ENCODE data around the gene HPS1. TPM values are rescaled to one million over a fixed set of nuclear protein-coding genes. Genes with fewer than 3 reads are reported as not detected.
A peak's percentile ranks its signal among the peaks of the same experiment; 100 is the strongest.

HPS1 gene
- total RNA-seq (2021; fragmentation: NEBNext Ultra II Directional; extraction: Animal tissue kit (Norgen Biotek cat#: 25700)) (38.7 and 44.0 TPM in 2 replicates), polyA plus RNA-seq (2011; rRNA removed) (61.7 and 67.5 TPM in 2 replicates), polyA minus RNA-seq (2011; rRNA and poly(A)+ RNA removed) (39.4 and 49.7 TPM in 2 replicates)
- polyA plus RNA-seq (2011; cell fraction: cytosol; rRNA removed): 51.9 TPM
- 151 TPM for polyA plus RNA-seq (2011; cell fraction: nucleus; rRNA removed)
- 44.2 to 60.2 TPM (median 54.2 TPM) in 4 replicates for polyA plus RNA-seq (2012, experiment 1 of 2)
- 44.6 TPM for polyA plus RNA-seq (2012, experiment 2 of 2)
- polyA plus RNA-seq (2013, experiment 1 of 2): 32.9 TPM
- 32.5 TPM for polyA plus RNA-seq (2013, experiment 2 of 2)
- 24.3 TPM for polyA minus RNA-seq (2011; cell fraction: cytosol; rRNA and poly(A)+ RNA removed)
- 60.9 TPM for polyA minus RNA-seq (2011; cell fraction: nucleus; rRNA and poly(A)+ RNA removed)
- long read RNA-seq, experiment 1, transcript HPS1-207 (4 exons, 922 nt): major isoform, 5 of 37 reads
- long read RNA-seq, experiment 1, partial matches to known transcripts: 16 of 37 reads
- long read RNA-seq, experiment 1, other reads (novel, unspliced or antisense): 16 of 37 reads
- long read RNA-seq, experiment 2, transcript HPS1-207 (4 exons, 922 nt): major isoform, 27 of 64 reads
- long read RNA-seq, experiment 2, partial matches to known transcripts: 8 of 64 reads
- long read RNA-seq, experiment 2, other reads (novel, unspliced or antisense): 25 of 64 reads

GRCh38 chr10:98446661-98447221 is at the start of gene HPS1:
Gene HPS1 (minus strand): TSS chr10:98446935. CDS start chr10:98443240, 3,695 bp downstream.
- H3K18ac ChIP-seq (ENCODE audit: extremely low read depth, low read length): peak within 1 kb of the TSS; percentile 55
- H3K79me2 ChIP-seq (ENCODE audit: control insufficient read depth in 1 of 2, insufficient read depth in 2 of 2, low read length in 2 of 2): peaks cover 0 to 8% of the 10 kb centered on the region in 2 experiments; a peak in 1 of 4 replicates
- H2BK15ac ChIP-seq (ENCODE audit: low read length): peak within 1 kb of the TSS; percentile 29
- peak within 1 kb of the TSS; percentile 48 for H3K4ac ChIP-seq (replicated peaks; ENCODE audit: insufficient read length, low read depth, low read length)
- 3% methylated on average over 39 of the region's 47 CpGs; no CpG with 5 or more reads in 1 of the 2 experiments for WGBS, 2 experiments (ENCODE audit: extremely low coverage in 1 of 2, insufficient coverage in 1 of 2, insufficient read length in 1 of 2, insufficient replicate concordance in 2 of 2, low coverage in 1 of 2, low lambda C conversion rate in 2 of 2, missing lambda C conversion rate in 1 of 2)
- peak within 1 kb of the TSS; percentile 21 for H4K5ac ChIP-seq (ENCODE audit: insufficient read length, low read depth, low read length)
- peak within 1 kb of the TSS; percentile 36 for H3K56ac ChIP-seq (replicated peaks; ENCODE audit: insufficient read length, low read depth, low read length)
- H3K23me2 ChIP-seq (ENCODE audit: low read depth, low read length): no peaks in the 10 kb centered on the region; the same call in 1 of the 2 replicates
- no peak within 1 kb of the TSS for H2BK120ac ChIP-seq (replicated peaks; ENCODE audit: low read depth, low read length)
- peak within 1 kb of the TSS; percentile 91; the same call in 1 of the 2 replicates for H4K8ac ChIP-seq (ENCODE audit: extremely low read depth, insufficient read depth, low read length)
- H3K4me3 ChIP-seq (ENCODE audit: extremely low read depth in 1 of 4, insufficient read depth in 2 of 4, low read depth in 3 of 4, low read length in 4 of 4): peak within 1 kb of the TSS; percentile 70 to 93 (median 76)
- peaks cover 0 to 3% of the 10 kb centered on the region in 2 experiments for H4K20me1 ChIP-seq (replicated peaks in 1 of 2; ENCODE audit: control insufficient read depth in 1 of 2, insufficient read depth in 2 of 2, low read length in 2 of 2)
- H4K91ac ChIP-seq (replicated peaks; ENCODE audit: insufficient read length, low read length): peak within 1 kb of the TSS; percentile 52
- no peak within 1 kb of the TSS for H3K23ac ChIP-seq (ENCODE audit: insufficient read length)
- no peaks in the 10 kb centered on the region; the same call in 1 of the 2 replicates for H3K79me1 ChIP-seq (ENCODE audit: low read depth, low read length)
- H3K9me3 ChIP-seq (ENCODE audit: insufficient read depth in 2 of 2, low read depth in 1 of 2, low read length in 1 of 2): no peaks in the 10 kb centered on the region
- ChIA-PET CTCF (ENCODE audit: partially characterized antibody) (interaction anchor here (0.6 kb wide), 1 partner anchor 1408 kb away, joined by 3 read pairs; no protein-coding TSS in a partner anchor), POLR2A (ENCODE audit: partially characterized antibody) (interaction anchor here (0.7 to 2.9 kb wide), 7 partner anchors 8 to 34 kb away, joined by 3 to 11 read pairs (median 4); partner anchors contain the start of gene PYROXD2)
- no peak within 1 kb of the TSS; the same call in 1 of the 2 replicates for H2BK12ac ChIP-seq (ENCODE audit: low read depth, low read length)
- FAIRE-seq (no peak), DNase-seq (ENCODE audit: low read depth in 1 of 2, low spot score in 2 of 2) (peak in 1 of 2 experiments; percentile 86)
- H3K36me3 ChIP-seq (ENCODE audit: control insufficient read depth in 2 of 4, insufficient read depth in 4 of 4, low read length in 3 of 4): peaks cover 10 to 30% (median 23%) of the 10 kb centered on the region in 4 experiments
- H3K4me1 ChIP-seq (replicated peaks in 1 of 4; ENCODE audit: control insufficient read depth in 3 of 4, insufficient read depth in 4 of 4, low read length in 3 of 4): peaks cover 0 to 4% (median 3%) of the 10 kb centered on the region in 4 experiments; a peak in 5 of 7 replicates
- H2BK5ac ChIP-seq (ENCODE audit: low read depth, low read length): no peak within 1 kb of the TSS; the same call in 1 of the 2 replicates
- H2AFZ ChIP-seq (ENCODE audit: low read length): peak within 1 kb of the TSS; percentile 97
- no peak within 1 kb of the TSS for H2BK20ac ChIP-seq (ENCODE audit: low read length)
- H2AK5ac ChIP-seq (ENCODE audit: low read depth, low read length): no peak within 1 kb of the TSS
- H3K14ac ChIP-seq (ENCODE audit: insufficient read length): no peak within 1 kb of the TSS
- no peaks in the 10 kb centered on the region for H3K27me3 ChIP-seq (replicated peaks in 1 of 4; ENCODE audit: control insufficient read depth in 3 of 4, extremely low read depth in 1 of 4, insufficient read depth in 3 of 4, low read length in 3 of 4)
- H3K9ac ChIP-seq (replicated peaks in 1 of 4; ENCODE audit: extremely low read depth in 1 of 4, low read depth in 3 of 4, low read length in 3 of 4): peak within 1 kb of the TSS; percentile 52 to 80 (median 72)
- peak within 1 kb of the TSS; percentile 69; the same call in 1 of the 2 replicates for H3K27ac ChIP-seq (ENCODE audit: low read depth, low read length)
- H3K4me2 ChIP-seq (ENCODE audit: insufficient read depth in 1 of 2, low read depth in 2 of 2, low read length in 2 of 2): peak within 1 kb of the TSS; percentile 79 to 89
- peak; percentile 99 for TF ChIP-seq USF2 (IDR thresholded peaks at IDR 0.05; ENCODE audit: low read length)
- peak; percentile 45; the same call in 1 of the 2 replicates for TF ChIP-seq RBBP5 (IDR thresholded peaks at IDR 0.05; ENCODE audit: borderline replicate concordance, low read depth, low read length)
- no peak for TF ChIP-seq CBX8 (IDR thresholded peaks at IDR 0.05; ENCODE audit: borderline replicate concordance, low read depth, low read length)
- 0 out of 2 replicates have a peak, but pooled peaks have one; percentile 16 for TF ChIP-seq KDM5A (IDR thresholded peaks at IDR 0.05; ENCODE audit: low read length)
- no peak for TF ChIP-seq EP300 (IDR thresholded peaks at IDR 0.05; ENCODE audit: borderline replicate concordance in 1 of 2, low read depth in 2 of 2, low read length in 2 of 2)
- peak; percentile 68; the same call in 1 of the 2 replicates for TF ChIP-seq SP4 (IDR thresholded peaks at IDR 0.05; ENCODE audit: low read length)

All from H1 (cell line).